CD4-positive, alpha-beta T cell treated with Interleukin-10 for 1 hour (primary cell): ENCODE results near the gene CEMIP.

Experiments
- DNase-seq: peaks from one replicate; pipeline ENCODE4 v3.0.0-alpha.2; 2020

Gene CEMIP

GRCh38 chr15:80830677-80831076 is 51.5 kb downstream of the CEMIP start:
- no peak for DNase-seq

- no peak for DNase-seq
Measured at GRCh38 chr15:80831192-80831591, 52.0 kb downstream of the CEMIP start.

DNA sequence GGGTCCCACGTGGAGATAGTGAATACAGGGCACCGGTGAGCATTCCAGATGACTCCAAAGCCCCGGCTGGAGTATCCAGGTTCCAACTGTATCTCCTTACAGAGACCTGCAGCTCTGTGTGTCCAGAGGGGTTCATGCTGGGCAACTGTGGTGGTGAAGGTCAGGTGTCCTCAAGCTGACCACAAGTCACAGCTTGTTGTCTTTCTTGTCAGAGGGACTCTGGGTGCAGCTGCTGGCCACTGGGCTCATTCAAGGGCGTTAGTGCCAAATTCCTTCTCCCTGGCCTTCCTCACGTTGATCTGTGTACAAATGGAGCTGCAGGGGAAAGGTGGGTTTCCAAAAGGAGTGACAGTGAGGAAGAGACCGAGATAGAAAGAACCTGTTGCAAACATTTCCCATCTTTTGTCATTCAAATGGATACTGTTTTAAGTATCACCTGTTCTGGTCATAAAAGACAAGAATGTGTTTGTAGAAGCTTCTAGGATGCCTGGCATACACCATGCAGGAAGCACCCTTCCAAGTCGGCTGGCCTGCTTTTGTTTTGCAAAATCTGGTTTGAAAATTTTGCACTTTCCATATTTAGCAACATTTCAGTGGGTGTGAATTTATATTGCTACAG is 52.5 kb downstream of the CEMIP start:
- DNase-seq: no peak

DNA sequence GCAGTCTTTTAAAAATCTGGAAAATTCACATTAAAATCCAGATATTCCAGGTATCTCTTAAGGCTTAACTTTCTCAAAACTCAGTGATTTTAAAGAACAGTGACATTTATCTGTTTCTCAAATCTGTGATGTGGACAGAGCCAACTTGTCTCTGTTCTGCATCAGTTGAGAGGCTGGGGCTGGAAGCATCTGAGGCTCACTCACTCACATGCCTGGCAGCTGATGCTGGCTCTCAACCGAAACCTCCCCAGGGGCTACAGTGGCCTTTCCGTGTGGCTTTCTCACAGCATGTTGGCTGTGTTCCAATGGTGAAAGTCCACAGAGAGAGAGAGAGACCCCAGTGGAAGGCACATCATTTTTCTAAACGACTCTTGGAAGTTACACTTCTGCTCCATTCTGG is 53.5 kb downstream of the CEMIP start:
- DNase-seq: no peak

- DNase-seq: no peak
Measured at GRCh38 chr15:80834402-80834801, 55.2 kb downstream of the CEMIP start.

DNA sequence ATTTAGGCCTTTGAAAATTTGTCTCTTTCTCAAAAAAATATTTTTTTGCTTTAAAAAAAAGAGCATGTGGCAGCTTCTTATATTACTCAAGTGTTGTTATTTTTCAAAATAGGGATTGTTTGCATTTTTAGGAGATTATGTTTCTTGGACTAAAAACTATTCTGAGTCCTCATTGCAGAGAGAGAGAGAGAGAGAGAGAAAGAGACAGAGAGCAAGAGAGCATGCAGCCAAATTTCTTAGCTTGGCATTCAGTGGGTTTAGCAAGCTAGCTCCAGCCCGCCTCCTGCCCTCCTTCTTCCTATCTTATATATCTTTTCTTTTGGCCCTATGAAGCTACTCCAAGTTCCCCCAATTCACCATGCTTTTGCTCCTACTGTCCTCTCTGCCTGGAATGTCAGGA is 55.7 kb downstream of the CEMIP start:
- DNase-seq: no peak

- no peak for DNase-seq
Measured at GRCh38 chr15:80835336-80835735, 56.2 kb downstream of the CEMIP start.

- no peak for DNase-seq
Measured at GRCh38 chr15:80836223-80836622, 57.1 kb downstream of the CEMIP start.

- DNase-seq: no peak
Measured at GRCh38 chr15:80837006-80837405, 57.8 kb downstream of the CEMIP start.

GRCh38 chr15:80838012-80838411 is 58.8 kb downstream of the CEMIP start:
- DNase-seq: no peak

DNA sequence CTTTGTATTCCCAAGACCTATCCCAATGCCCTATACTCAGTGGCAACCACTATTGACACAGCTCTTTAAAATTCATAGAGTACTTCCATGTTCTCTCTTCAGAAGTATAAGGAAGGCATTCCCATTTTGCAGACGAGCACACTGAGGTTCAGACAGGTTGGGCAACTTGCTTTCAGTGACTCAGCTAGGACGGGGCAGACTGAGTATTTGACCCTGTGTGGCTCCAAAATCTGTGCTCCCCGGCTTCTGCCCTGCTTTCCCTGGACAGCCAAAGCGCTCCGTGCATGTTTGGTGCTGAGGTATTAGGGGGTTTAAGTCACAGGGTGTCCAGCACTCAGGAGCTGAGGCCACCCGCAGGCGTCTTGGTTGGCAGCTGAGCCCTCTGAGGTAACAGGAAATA is 59.5 kb downstream of the CEMIP start:
- no peak for DNase-seq

- DNase-seq: no peak
Measured at GRCh38 chr15:80839764-80840130, 60.6 kb downstream of the CEMIP start.

DNA sequence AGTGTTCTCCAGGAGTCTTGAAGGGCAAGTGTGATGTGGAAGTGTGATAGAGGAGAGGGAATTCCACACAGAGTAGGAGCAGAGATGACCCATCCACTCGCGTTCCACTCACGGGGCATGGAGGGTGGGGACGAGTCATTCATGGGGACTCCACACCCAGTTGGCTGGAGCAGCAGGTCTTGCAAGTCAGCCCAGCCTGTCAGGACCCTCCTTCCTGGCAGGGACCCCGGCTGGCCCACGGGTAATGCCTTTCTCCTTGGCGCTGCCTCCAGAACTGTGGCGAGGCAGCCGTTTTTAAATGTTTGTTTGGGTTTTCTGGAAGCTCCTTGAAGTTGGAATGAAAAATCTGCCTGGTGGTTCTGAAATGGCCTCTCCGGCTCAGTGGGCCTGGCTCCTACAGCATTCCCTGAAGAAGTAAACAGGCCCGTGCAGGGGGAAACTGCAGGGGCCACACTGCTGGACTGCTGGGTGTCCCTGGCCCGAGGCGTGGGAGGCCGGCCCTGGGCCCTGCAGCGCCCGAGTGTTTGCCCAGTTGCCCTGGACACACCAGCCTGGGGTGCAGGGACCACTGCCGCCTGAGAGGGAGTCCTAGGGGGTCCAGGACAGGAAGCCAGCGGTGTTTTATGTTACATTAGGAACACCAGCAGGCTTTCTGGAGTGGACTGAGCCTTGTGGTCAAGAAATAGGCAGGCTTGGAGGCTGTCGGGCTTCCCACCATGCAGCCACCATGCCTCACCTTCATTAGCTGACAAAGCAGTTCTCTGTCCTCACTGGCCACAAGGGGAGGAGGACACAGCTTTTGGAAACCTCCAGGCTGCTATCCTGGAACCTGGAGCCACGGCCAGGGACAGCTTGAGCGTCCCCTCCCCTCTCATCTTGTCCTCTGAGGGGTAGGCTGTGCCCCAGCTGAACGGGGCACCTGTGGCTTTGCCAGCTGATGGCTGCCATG is 61.3 kb downstream of the CEMIP start:
- DNase-seq: no peak

- DNase-seq: no peak
Measured at GRCh38 chr15:80841541-80841940, 62.4 kb downstream of the CEMIP start.

- no peak for DNase-seq
Measured at GRCh38 chr15:80844011-80844732, 65.0 kb downstream of the CEMIP start.

DNA sequence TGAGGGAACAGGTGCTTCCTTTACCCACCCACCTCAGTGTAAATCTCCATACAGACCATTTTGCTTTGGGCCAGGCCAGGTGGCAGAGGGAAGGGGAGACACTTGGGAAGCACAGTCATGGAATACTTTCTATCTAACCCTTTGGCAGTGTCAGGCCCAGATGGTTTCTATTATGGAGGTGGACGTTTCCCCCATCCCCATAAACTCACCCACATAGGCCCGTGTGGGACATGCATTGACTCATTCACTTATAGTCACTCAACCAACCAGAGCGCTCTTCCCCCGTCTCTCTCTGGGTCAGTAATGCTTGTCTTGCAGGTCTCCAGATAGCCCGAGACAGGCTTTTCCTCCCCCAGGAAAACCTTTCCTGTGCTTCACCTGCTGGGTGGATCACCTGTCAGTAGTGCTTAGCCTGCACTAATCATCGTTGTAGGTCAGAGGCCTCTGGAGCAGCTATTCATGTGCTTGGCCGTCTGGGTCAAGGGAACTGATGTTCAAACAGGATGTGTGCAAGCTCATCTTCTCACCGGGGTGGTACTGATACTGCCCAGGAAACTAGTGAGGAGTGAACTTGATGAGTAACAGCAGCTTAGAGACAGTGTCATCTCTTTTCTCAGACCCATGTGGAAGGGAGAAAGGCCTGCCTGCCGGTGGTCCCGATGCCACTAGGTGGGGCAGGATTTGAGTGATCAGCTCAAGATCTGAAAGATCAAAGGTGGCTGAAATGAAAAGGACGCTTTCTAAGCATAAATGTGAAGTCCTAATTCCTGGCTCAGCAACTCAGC is 67.1 kb downstream of the CEMIP start:
- no peak for DNase-seq

GRCh38 chr15:80849308-80849707 is 70.1 kb downstream of the CEMIP start:
- DNase-seq: no peak

DNA sequence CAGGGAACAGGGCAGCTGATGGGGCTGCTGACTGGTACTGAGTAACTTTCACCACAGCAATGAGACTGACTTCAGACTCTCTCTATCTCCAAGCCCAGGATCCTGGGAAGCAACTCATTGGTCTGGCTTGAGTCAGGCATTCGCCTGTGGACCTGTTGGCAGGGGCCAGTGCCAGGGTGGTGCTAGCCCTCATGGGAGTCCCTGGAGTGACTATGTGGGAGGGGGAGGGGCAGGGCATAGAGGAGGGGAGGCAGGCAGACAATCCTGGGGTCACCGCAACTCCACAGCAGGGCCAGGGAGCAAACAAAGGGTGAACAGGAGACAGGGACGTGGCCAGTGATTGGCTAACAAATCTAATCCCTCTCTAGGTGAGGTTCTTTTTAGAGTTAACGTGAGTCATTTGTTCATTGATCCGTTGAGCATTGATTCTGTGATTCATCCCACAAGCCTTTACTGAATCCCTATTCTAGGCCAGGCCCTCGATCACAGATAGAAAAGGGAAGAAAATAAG is 71.8 kb downstream of the CEMIP start:
- DNase-seq: no peak

DNA sequence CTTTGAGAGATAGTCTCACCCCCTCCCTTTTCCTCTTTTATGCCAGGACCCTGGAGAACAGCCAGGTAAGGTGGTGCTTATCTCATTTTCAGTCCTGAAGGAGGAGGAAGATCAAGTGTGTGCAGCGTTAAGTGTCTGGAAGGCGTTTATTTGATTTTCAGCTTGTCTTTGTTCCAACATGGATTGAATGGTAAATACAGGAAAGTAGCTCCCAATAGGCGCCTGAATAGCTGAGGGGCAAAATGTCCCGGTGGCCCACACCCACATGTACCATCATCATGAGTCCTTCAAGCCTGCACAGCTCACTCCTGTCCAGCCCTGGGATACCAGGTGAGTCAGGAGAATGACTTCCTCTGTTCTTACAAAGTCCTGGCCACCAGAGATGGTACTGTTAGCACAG is 73.5 kb downstream of the CEMIP start:
- DNase-seq: no peak

DNA sequence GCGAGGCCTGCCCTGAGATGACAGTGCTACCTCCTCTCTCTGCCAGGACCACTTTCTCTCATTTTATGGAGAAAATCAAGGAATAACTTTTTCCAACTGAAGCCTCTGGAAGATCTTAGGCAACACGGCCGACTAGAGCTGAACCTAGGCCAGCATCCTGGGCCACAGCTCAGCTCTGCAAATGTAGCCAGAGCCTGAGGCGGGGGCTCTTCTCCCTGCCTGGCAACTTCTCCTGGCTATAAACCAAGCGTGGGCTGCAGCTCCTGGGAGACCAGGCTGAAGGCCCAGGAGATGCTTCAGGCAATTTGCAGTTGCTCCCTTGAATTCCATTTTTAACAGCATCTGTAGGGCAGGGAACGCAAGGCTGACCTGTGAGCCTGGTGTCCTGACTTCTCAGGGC is 74.9 kb downstream of the CEMIP start:
- no peak for DNase-seq

DNA sequence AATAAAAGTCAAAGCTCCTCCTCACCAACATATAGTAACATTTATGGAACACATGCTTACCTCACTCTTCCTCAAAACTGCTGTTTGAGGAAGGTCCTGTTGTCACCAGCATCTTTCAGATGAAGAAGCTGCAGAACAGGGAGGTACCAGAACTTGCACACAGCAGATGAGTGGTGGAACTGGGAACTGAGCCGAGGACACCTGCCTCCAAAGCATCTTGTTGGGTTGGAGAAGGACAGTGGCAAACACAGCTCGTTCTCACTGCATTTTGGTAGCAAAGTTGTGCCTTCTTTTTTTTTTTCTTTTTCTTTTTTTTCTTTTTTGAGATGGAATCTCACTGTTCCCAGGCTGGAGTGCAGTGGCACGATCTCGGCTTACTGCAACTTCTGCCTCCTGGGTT is 76.0 kb downstream of the CEMIP start:
- DNase-seq: no peak

- DNase-seq: no peak
Measured at GRCh38 chr15:80856400-80856799, 77.2 kb downstream of the CEMIP start.
